HG03064 (cell line): ENCODE results near the gene PLEKHO1.
"Not testable (repeated sequence)": the region's sequence is repeated elsewhere in the genome, so short reads cannot be mapped to it uniquely, and the experiment has no call there.

Experiments
- ATAC-seq: cut with Tn5 transposase; IDR thresholded peaks from one replicate; pipeline ENCODE4 v1.9.1; 2021; ENCODE audit warnings: low read depth; ENCODE audit not compliant: unreplicated experiment

The PLEKHO1 gene

GRCh38 chr1:150149271-150150132, at the start of gene PLEKHO1:
PLEKHO1 (plus strand) TSS chr1:150149916; CDS start chr1:150150258, 342 bp downstream.
- no peak for ATAC-seq

- ATAC-seq = no peak
These were observed 46.7 kb upstream of the PLEKHO1 start for GRCh38 chr1:150102986-150103385.

GRCh38 chr1:150106341-150106740, 43.4 kb upstream of the PLEKHO1 start:
- ATAC-seq = no peak

GRCh38 chr1:150109586-150109985, 40.1 kb upstream of the PLEKHO1 start:
- no peak for ATAC-seq

GRCh38 chr1:150110116-150110515, 39.6 kb upstream of the PLEKHO1 start:
- no peak for ATAC-seq

- no peak for ATAC-seq
These were observed 38.0 kb upstream of the PLEKHO1 start for GRCh38 chr1:150111670-150112069.

- no peak for ATAC-seq
These were observed 34.6 kb upstream of the PLEKHO1 start for GRCh38 chr1:150115121-150115520.

- ATAC-seq = no peak
These were observed 31.0 kb upstream of the PLEKHO1 start for GRCh38 chr1:150118716-150119115.

- ATAC-seq = no peak
These were observed 28.4 kb upstream of the PLEKHO1 start for GRCh38 chr1:150121236-150121862.

- ATAC-seq = no peak
These were observed 22.9 kb upstream of the PLEKHO1 start for GRCh38 chr1:150126811-150127210.

- no peak for ATAC-seq
These were observed 22.3 kb upstream of the PLEKHO1 start for GRCh38 chr1:150127464-150127863.

GRCh38 chr1:150127868-150128267, 21.8 kb upstream of the PLEKHO1 start:
- ATAC-seq = no peak

GRCh38 chr1:150132372-150132771, 17.3 kb upstream of the PLEKHO1 start:
- ATAC-seq = no peak

- no peak for ATAC-seq
These were observed 15.2 kb upstream of the PLEKHO1 start for GRCh38 chr1:150134537-150134936.

GRCh38 chr1:150135400-150135799, 14.3 kb upstream of the PLEKHO1 start:
- ATAC-seq = not testable (repeated sequence)

- ATAC-seq = no peak
These were observed 11.7 kb upstream of the PLEKHO1 start for GRCh38 chr1:150138044-150138443.

- ATAC-seq = no peak
These were observed 8.3 kb upstream of the PLEKHO1 start for GRCh38 chr1:150141452-150141851.

GRCh38 chr1:150142083-150142482, 7.6 kb upstream of the PLEKHO1 start:
- ATAC-seq = no peak

GRCh38 chr1:150144606-150145005, 5.1 kb upstream of the PLEKHO1 start:
- no peak for ATAC-seq

- not testable (repeated sequence) for ATAC-seq
These were observed 3.7 kb upstream of the PLEKHO1 start for GRCh38 chr1:150146016-150146415.

- no peak for ATAC-seq
These were observed 2.7 kb upstream of the PLEKHO1 start for GRCh38 chr1:150146849-150147542.
